IPS DF 6.9 (cell line): ENCODE data around the gene U2SURP.

ENCODE experiments used
- DNase-seq: peaks from one replicate; pipeline ENCODE4 v3.0.0-alpha.2; 2013; ENCODE audit warnings: low read depth, low spot score
- H3K27ac ChIP-seq: one replicate; pipeline ENCODE4 v1.5.1; 2013; ENCODE audit warnings: low read length, control low read depth
- H3K27me3 ChIP-seq: 2 replicates; pipeline ENCODE4 v1.6.1; 2013; ENCODE audit warnings: mild to moderate bottlenecking, low read length; ENCODE audit not compliant: control insufficient read depth, insufficient read depth
- H3K36me3 ChIP-seq: 2 replicates; pipeline ENCODE4 v1.6.1; 2013; ENCODE audit warnings: low read length; ENCODE audit not compliant: control insufficient read depth, insufficient read depth
- H3K4me1 ChIP-seq: 2 replicates; pipeline ENCODE4 v1.6.1; 2013; ENCODE audit warnings: low read length; ENCODE audit not compliant: control insufficient read depth, insufficient read depth
- H3K4me3 ChIP-seq: 2 replicates; pipeline ENCODE4 v1.5.1; 2013; ENCODE audit warnings: mild to moderate bottlenecking, low read length
- H3K9me3 ChIP-seq: 2 replicates; pipeline ENCODE4 v1.6.1; 2013; ENCODE audit warnings: low read length, inconsistent platforms; ENCODE audit not compliant: control insufficient read depth, insufficient read depth
- WGBS: extraction: QIAGEN DNeasy Blood & Tissue Kit; methylation state at CpG from one replicate; pipeline ENCODE4 v1.1.7; 2013; ENCODE audit warnings: mixed read lengths, missing lambda C conversion rate; ENCODE audit not compliant: insufficient read length, insufficient coverage; 5-methylcytosine and 5-hydroxymethylcytosine counted together

U2SURP gene

DNA sequence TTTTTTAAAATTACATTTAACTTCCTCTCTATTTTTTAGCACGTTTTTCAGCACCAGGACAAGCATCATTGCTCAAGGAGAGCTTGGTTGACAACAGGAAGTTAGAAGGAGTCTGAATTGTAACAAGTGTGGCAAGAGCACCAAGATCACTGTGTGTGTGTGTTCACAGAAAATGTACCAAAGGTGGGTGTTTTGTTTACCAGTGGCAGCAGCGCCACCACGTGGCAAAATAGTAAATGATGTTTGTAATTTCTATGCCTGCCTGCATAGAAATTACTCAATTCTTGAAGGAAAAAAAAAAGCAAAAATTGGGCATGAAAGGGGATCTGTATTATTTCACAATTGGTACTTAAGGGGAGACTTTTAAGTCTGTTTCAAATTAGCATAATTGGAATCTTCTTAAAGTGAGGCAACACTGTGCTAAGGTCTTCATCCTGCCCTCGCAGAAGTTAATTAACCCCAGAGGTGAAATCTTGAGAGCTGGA lies 7.4 kb upstream of the U2SURP start:
- Histone ChIP-seq H3K36me3 (no peaks in the 10 kb centered on the region), H3K27ac (no peak overlapping the region), H3K9me3 (no peaks in the 10 kb centered on the region), H3K4me3 (no peak overlapping the region), H3K4me1 (no peaks in the 10 kb centered on the region), H3K27me3 (no peaks in the 10 kb centered on the region)
- DNase-seq: no peak
- no CpG with 5 or more reads among the region's 4 CpGs for WGBS

DNA sequence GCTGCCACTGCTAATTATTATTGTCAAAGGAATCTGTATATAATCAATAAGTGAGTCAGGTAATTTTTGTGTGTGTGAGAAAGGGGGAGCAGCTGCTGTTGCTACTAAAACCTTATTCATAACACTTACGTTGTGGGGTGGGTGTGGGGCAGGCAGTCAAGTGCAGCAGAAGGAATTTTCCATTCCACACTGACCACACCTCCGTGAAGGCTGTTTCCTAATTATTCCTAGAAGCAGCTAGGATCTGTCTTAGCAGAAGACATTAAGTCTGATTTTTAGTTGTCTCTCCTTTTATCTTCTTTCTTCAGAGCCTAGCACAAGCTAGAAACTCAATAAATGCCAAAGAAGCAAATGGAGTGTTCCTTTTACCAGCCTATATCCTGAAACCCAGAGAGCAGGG lies 4.0 kb upstream of the U2SURP start:
- DNase-seq: no peak
- WGBS: no CpG with 5 or more reads among the region's 2 CpGs
- no peaks in the 10 kb centered on the region for H3K27me3 ChIP-seq
- no peaks in the 10 kb centered on the region for H3K9me3 ChIP-seq
- 0 out of 2 replicates have a peak, but pooled peaks cover 1% of the 10 kb centered on the region for H3K4me1 ChIP-seq
- no peaks in the 10 kb centered on the region for H3K36me3 ChIP-seq
- no peak overlapping the region for H3K4me3 ChIP-seq
- H3K27ac ChIP-seq: no peak overlapping the region

DNA sequence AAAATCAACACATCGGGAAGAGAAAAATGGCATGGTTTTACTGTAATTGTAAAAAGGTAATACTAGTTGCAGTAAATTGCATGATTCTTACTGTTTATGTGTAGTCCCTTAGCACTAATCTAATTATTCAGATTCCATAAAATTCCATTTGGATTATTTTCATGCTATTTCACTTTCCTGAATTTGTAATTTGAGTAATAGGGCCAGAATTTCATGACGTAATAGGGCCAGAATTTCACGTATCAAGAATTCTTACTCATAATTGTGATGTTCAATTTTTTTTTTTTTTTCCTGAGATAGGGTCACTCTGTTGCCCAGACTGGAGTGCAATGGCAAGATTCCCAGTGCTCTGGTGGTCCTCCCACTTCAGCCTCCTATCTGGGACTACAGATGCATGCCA lies 2.9 kb upstream of the U2SURP start:
- Histone ChIP-seq H3K9me3 (no peaks in the 10 kb centered on the region), H3K27ac (no peak overlapping the region), H3K4me3 (no peak overlapping the region), H3K36me3 (no peaks in the 10 kb centered on the region), H3K27me3 (no peaks in the 10 kb centered on the region), H3K4me1 (0 out of 2 replicates have a peak, but pooled peaks cover 1% of the 10 kb centered on the region)
- no peak for DNase-seq
- WGBS: no CpG with 5 or more reads among the region's 3 CpGs

DNA sequence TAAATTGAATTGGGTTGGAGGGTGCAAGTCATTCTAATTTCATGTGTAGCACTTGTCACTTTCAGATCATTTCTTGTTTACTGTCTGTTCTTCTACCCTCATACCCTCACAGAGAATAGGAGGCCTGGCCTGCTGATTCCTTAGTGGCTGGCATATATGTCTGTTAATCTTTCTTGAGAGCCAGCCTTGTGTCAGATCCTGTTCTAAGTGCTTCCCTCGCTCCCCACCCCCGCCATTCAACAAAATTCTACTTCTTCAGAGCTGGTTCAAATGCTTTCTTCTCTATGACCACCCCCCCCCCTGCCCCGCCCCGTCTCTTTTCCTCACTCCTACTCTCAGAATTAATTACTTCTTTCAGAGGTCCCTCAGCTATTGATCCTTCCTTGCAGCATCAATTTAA lies 1.5 kb upstream of the U2SURP start:
- Histone ChIP-seq H3K4me1 (0 out of 2 replicates have a peak, but pooled peaks cover 1% of the 10 kb centered on the region), H3K4me3 (no peak overlapping the region), H3K27me3 (no peaks in the 10 kb centered on the region), H3K9me3 (no peaks in the 10 kb centered on the region), H3K27ac (no peak overlapping the region), H3K36me3 (no peaks in the 10 kb centered on the region)
- WGBS: no CpG with 5 or more reads among the region's 4 CpGs
- no peak for DNase-seq

DNA sequence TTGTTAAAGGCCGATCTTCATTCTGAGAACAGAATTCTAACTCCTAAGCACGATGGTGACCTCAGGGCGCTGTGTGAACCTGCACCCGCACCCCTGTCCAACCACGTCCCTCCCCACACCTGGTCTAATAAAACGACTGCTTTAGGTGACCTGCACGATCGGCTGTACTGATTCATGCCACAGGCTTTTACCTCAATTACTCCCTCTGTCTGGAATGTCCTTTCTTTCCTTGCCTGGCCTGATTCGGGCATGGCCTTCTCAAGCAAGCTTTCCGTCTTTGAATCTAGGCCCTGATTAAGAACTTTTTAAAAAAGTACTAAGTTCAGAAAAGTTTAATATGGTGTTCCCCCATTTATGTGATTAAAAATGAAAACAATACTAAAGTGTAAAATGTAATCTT lies 842 bp upstream of the U2SURP start:
- no CpG with 5 or more reads among the region's 10 CpGs for WGBS
- H3K27ac ChIP-seq: no peak overlapping the region
- H3K27me3 ChIP-seq: no peaks in the 10 kb centered on the region
- H3K36me3 ChIP-seq: no peaks in the 10 kb centered on the region
- H3K4me3 ChIP-seq: peak overlapping the region; percentile 89; the same call in 1 of the 2 replicates
- no peak for DNase-seq
- no peaks in the 10 kb centered on the region for H3K9me3 ChIP-seq
- H3K4me1 ChIP-seq: 0 out of 2 replicates have a peak, but pooled peaks cover 1% of the 10 kb centered on the region

DNA sequence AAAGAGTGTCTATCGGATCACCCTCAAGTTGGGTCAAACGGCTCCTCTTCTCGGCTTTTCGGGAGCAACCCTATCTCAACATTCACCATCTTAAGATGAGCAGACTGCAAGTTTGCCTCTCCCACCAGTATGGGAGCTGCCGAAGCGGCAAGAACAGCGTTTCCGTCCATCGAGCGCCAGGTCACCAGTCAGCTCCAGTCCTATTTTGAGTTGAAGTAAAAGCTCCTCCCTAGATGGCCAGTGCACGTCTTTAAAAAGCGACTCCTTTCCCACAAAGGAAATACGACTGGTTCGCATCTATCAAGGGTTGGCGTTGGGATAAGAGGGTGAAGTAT lies 369 bp upstream of the U2SURP start:
- Histone ChIP-seq H3K4me3 (peak overlapping the region; percentile 89; the same call in 1 of the 2 replicates), H3K27ac (no peak overlapping the region), H3K36me3 (no peaks in the 10 kb centered on the region), H3K9me3 (no peaks in the 10 kb centered on the region), H3K27me3 (no peaks in the 10 kb centered on the region), H3K4me1 (0 out of 2 replicates have a peak, but pooled peaks cover 1% of the 10 kb centered on the region)
- DNase-seq: no peak
- no CpG with 5 or more reads among the region's 15 CpGs for WGBS

DNA sequence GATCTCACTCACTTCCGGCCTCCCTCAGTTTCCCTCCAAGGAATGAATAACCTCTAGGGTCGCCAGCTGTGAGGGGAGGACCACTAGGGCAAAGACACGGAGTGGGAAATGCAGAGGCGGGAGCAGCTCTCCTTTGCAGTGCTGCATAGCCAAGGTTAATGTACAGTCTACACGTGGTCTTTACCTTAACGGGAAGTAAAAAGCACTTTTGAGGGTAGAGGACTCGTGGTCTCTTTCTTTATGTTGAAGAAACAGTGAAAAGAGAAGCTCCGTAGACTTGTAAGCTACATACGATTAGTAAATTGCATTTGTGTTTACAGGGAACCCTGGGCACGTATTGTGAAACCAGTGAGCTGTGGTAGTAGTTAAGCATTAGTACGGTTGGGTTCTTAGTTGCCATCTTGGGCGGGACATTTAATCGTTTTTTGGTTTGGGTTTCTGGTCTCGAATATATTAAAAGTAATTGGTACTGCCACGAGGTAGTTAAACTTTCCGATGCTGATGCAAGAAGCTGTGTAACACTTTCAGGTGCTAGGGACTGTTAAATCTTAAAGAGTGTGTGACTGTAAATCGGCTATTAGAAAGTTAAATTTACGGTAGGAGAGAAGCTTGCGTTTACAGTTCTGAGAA lies 828 bp downstream of the U2SURP start:
- Histone ChIP-seq H3K27ac (no peak overlapping the region), H3K36me3 (no peaks in the 10 kb centered on the region), H3K9me3 (no peaks in the 10 kb centered on the region), H3K4me3 (peak overlapping the region; percentile 89), H3K4me1 (0 out of 2 replicates have a peak, but pooled peaks cover 1% of the 10 kb centered on the region), H3K27me3 (no peaks in the 10 kb centered on the region)
- DNase-seq: no peak
- WGBS: no CpG with 5 or more reads among the region's 19 CpGs

DNA sequence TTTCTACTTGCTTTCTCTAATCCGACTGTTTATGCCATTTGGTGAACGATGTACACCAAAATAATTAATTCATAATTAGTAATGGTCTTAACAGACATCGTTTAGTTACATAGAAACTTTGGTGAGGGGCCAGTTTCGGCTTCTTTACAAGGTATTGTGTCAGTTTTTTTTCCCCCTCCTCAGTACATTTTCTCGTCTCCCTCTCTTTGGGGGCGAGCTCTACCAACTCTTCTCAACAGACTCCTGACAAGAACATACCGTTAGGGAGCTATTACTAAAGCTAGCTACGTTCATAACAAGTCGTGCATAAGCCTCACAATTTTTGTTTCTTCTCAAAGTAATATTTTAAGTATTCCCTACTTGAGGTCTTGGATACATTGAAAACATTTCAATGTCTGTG lies 1.4 kb downstream of the U2SURP start:
- Histone ChIP-seq H3K9me3 (no peaks in the 10 kb centered on the region), H3K27ac (no peak overlapping the region), H3K27me3 (no peaks in the 10 kb centered on the region), H3K4me3 (peak overlapping the region; percentile 89; the same call in 1 of the 2 replicates), H3K36me3 (no peaks in the 10 kb centered on the region), H3K4me1 (0 out of 2 replicates have a peak, but pooled peaks cover 1% of the 10 kb centered on the region)
- WGBS: no CpG with 5 or more reads among the region's 9 CpGs
- DNase-seq: no peak

DNA sequence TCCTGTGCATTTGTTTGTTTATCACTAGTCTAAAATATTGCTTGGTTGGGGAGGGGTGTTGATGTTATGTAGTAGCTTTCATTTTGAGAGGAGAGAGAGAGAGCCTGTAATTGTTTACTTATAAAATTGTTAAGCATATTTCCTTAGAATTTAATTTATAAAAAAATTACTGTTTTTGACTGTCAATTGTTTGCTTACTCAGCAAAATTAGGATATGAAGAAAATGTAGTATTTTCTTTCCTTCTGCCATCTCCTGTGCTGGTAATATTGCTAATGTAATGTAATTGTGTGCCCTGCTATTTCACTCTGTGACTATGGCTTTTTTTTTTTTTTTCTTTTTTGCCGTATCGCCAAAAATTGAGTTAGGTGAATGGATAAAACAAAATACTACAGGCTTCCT lies 3.5 kb downstream of the U2SURP start:
- DNase-seq: no peak
- Histone ChIP-seq H3K27me3 (no peaks in the 10 kb centered on the region), H3K4me1 (0 out of 2 replicates have a peak, but pooled peaks cover 1% of the 10 kb centered on the region), H3K9me3 (no peaks in the 10 kb centered on the region), H3K27ac (no peak overlapping the region), H3K4me3 (no peak overlapping the region), H3K36me3 (no peaks in the 10 kb centered on the region)
- no CpG with 5 or more reads among the region's 2 CpGs for WGBS

DNA sequence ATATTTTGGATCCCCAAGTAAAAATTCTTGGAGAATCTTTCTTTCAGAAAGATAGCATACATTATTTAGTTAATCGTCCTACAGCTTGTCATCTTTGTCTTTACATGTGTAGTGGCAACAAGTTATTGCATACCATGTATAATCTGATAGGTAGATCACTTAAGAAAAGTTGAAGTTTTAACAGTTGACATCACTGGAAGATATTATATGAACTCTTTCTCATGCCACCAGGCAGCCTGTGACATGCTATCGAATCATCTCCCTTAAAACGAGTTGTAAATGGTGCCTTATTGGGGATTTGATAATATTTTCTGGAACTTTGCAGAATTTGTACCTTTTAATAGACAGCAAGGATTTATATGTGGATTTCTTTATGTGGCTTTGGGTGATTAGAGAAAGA lies 8.7 kb downstream of the U2SURP start:
- Histone ChIP-seq H3K36me3 (no peaks in the 10 kb centered on the region), H3K4me3 (no peak overlapping the region), H3K27ac (no peak overlapping the region), H3K9me3 (no peaks in the 10 kb centered on the region), H3K4me1 (no peaks in the 10 kb centered on the region), H3K27me3 (no peaks in the 10 kb centered on the region)
- no peak for DNase-seq
- WGBS: no CpG with 5 or more reads among the region's 3 CpGs

DNA sequence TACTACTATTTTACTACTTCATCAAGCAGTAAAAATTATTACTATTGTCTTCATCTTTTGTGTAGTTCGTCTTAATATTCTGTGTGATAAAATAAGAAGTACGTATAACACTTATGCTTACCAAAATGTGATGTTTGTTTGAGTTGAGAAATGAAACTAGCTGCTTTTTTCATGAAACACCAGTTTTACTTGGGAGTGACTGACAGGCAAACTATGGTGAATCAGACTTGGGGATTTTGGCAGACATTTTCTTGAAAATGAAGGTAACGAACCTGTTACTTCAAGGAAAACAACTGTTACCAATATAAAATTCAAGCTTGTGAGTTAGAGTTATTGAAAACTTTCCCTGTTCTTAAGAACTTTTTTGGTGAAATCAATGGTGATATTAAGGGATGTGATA lies 10.3 kb downstream of the U2SURP start:
- H3K4me3 ChIP-seq: no peak overlapping the region
- no peaks in the 10 kb centered on the region for H3K9me3 ChIP-seq
- H3K36me3 ChIP-seq: no peaks in the 10 kb centered on the region
- H3K4me1 ChIP-seq: no peaks in the 10 kb centered on the region
- no peak overlapping the region for H3K27ac ChIP-seq
- 100% methylated on average over 1 of the region's 3 CpGs for WGBS
- no peak for DNase-seq
- H3K27me3 ChIP-seq: no peaks in the 10 kb centered on the region
